ENCODE results near the gene CISTR.

The CISTR gene

GRCh38 chr12:53755893-53756292, 4.1 kb upstream of the CISTR start:
- DNase-seq (ENCODE audit: low read depth): peak; percentile 72
- peak overlapping the region; percentile 42 for H3K4me3 ChIP-seq (ENCODE audit: low read depth, low read length)
- TF ChIP-seq MAX (IDR thresholded peaks at IDR 0.05; ENCODE audit: low read depth, low read length) (no peak), MYC (IDR thresholded peaks at IDR 0.05; ENCODE audit: low read depth, low read length) (no peak), POLR2A (IDR thresholded peaks at IDR 0.05; ENCODE audit: extremely low read depth, insufficient read length) (no peak), CTCF (IDR thresholded peaks at IDR 0.05; ENCODE audit: low read depth, low read length) (no peak)

GRCh38 chr12:53755451-53755891, 3.7 kb upstream of the CISTR start:
- peak; percentile 50 for DNase-seq (ENCODE audit: low read depth)
- peak overlapping the region; percentile 42 for H3K4me3 ChIP-seq (ENCODE audit: low read depth, low read length)

GRCh38 chr12:53754633-53755264, 3.0 kb upstream of the CISTR start:
- no peak overlapping the region for H3K4me3 ChIP-seq (ENCODE audit: low read depth, low read length)
- TF ChIP-seq POLR2A (IDR thresholded peaks at IDR 0.05; ENCODE audit: extremely low read depth, insufficient read length): no peak
- TF ChIP-seq MAX (IDR thresholded peaks at IDR 0.05; ENCODE audit: low read depth, low read length): no peak
- TF ChIP-seq CTCF (IDR thresholded peaks at IDR 0.05; ENCODE audit: low read depth, low read length): no peak
- TF ChIP-seq MYC (IDR thresholded peaks at IDR 0.05; ENCODE audit: low read depth, low read length): no peak
- DNase-seq (ENCODE audit: low read depth): no peak

More at GRCh38 chr12:53755451-53755891, 3.7 kb upstream of the CISTR start:
- TF ChIP-seq CTCF (IDR thresholded peaks at IDR 0.05; ENCODE audit: low read depth, low read length) (peak; percentile 6), MAX (IDR thresholded peaks at IDR 0.05; ENCODE audit: low read depth, low read length) (no peak)

GRCh38 chr12:53754188-53754585, 2.4 kb upstream of the CISTR start:
- peak; percentile 50 for DNase-seq (ENCODE audit: low read depth)
- TF ChIP-seq POLR2A (IDR thresholded peaks at IDR 0.05; ENCODE audit: extremely low read depth, insufficient read length) (no peak), CTCF (IDR thresholded peaks at IDR 0.05; ENCODE audit: low read depth, low read length) (no peak), MYC (IDR thresholded peaks at IDR 0.05; ENCODE audit: low read depth, low read length) (no peak)
- H3K4me3 ChIP-seq (ENCODE audit: low read depth, low read length): no peak overlapping the region

GRCh38 chr12:53752621-53753020, 842 bp upstream of the CISTR start:
- H3K4me3 ChIP-seq (ENCODE audit: low read depth, low read length): peak overlapping the region; percentile 70
- TF ChIP-seq MYC (IDR thresholded peaks at IDR 0.05; ENCODE audit: low read depth, low read length) (no peak), POLR2A (IDR thresholded peaks at IDR 0.05; ENCODE audit: extremely low read depth, insufficient read length) (no peak), CTCF (IDR thresholded peaks at IDR 0.05; ENCODE audit: low read depth, low read length) (no peak), MAX (IDR thresholded peaks at IDR 0.05; ENCODE audit: low read depth, low read length) (no peak)
- DNase-seq (ENCODE audit: low read depth): peak; percentile 37

GRCh38 chr12:53752192-53752601, 418 bp upstream of the CISTR start:
- peak overlapping the region; percentile 70 for H3K4me3 ChIP-seq (ENCODE audit: low read depth, low read length)
- no peak for DNase-seq (ENCODE audit: low read depth)
- no peak for TF ChIP-seq MYC (IDR thresholded peaks at IDR 0.05; ENCODE audit: low read depth, low read length)
- no peak for TF ChIP-seq POLR2A (IDR thresholded peaks at IDR 0.05; ENCODE audit: extremely low read depth, insufficient read length)
- no peak for TF ChIP-seq MAX (IDR thresholded peaks at IDR 0.05; ENCODE audit: low read depth, low read length)

All from NB4 (cell line).